ENCODE data around the gene TBX1.

- TF ChIP-seq, protein P1, sequence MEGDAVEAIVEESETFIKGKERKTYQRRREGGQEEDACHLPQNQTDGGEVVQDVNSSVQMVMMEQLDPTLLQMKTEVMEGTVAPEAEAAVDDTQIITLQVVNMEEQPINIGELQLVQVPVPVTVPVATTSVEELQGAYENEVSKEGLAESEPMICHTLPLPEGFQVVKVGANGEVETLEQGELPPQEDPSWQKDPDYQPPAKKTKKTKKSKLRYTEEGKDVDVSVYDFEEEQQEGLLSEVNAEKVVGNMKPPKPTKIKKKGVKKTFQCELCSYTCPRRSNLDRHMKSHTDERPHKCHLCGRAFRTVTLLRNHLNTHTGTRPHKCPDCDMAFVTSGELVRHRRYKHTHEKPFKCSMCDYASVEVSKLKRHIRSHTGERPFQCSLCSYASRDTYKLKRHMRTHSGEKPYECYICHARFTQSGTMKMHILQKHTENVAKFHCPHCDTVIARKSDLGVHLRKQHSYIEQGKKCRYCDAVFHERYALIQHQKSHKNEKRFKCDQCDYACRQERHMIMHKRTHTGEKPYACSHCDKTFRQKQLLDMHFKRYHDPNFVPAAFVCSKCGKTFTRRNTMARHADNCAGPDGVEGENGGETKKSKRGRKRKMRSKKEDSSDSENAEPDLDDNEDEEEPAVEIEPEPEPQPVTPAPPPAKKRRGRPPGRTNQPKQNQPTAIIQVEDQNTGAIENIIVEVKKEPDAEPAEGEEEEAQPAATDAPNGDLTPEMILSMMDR (IDR thresholded peaks at IDR 0.05): no peak
- no peak for TF ChIP-seq POLR2AphosphoS5 (IDR thresholded peaks at IDR 0.05)
Observed at GRCh38 chr22:19811811-19812771, 51.5 kb downstream of the TBX1 start.
